Activated T-cell treated with anti-CD3 and anti-CD28 coated beads for 1 hour (primary cell): ENCODE measurements around the gene GATD1.

Experiments used
- DNase-seq: peaks from one replicate; pipeline ENCODE4 v3.0.0-alpha.2; 2020; ENCODE audit warnings: low read depth

GATD1 gene

DNA sequence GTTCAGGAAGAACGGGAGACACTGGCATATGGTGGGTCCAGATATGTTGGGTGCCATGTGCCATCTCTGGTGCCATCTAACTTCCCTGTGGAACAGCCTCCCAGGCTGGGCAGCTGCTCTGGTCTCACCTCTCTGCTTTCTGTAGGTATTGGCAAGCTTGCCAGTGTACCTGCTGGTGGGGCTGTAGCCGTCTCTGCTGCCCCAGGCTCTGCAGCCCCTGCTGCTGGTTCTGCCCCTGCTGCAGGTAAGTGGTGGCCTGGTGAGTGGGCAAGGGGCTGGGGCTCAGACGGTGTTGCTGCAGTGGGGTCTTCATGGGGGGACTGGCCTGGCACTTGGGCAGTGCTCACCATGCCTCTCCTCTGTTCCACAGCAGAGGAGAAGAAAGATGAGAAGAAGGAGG, 35.1 kb upstream of the GATD1 start:
- DNase-seq = no peak

- DNase-seq = no peak
Observed at GRCh38 chr11:811446-812245, 34.4 kb upstream of the GATD1 start.

GRCh38 chr11:810040-810567, 32.8 kb upstream of the GATD1 start:
- no peak for DNase-seq

- peak; percentile 94 for DNase-seq
Observed at GRCh38 chr11:809287-810039, 32.2 kb upstream of the GATD1 start, which contains the start of gene RPLP2. Gene RPLP2, plus strand, starts transcription at chr11:809967. Its CDS starts 268 bp downstream, at chr11:810235.

DNA sequence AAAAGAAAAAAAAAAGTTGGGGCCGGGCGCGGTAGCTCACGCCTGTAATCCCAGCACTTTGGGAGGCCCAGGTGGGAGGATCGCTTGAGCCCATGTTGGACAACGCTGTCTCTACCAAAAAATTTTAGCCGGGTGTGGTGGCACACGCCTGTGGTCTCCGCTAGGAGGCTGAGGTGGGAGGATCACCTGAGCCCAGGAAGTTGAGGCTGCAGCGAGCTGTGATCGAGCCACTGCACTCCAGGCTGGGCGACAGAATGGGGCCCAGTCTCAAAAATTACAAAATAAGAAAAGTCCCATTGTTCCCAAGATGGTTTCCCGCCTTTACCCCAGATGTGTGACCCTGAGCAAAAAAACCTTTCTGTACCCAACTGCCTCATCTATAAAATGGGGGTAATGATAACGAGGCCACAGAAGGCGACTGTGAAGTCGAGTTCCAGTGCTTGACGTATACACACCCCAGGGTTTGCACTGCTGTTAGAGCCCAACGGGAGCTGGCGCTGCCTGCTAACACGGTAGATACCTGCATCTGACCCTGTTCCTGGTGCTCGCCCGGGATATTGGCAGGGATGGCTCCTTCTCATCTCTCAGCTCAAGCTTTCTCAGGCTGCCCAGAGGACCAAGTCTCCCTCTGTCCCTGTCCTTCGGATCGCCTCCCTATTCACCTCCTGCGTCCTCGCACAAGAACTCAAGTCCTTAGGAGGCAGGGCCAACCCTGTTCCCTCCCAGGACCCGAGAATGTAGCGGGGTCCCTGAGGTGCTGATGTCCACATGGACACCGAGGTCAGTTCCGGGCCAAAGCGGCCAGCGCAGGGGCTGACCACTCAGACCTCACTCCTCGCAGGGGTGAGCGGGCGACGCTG, 31.4 kb upstream of the GATD1 start:
- no peak for DNase-seq

DNA sequence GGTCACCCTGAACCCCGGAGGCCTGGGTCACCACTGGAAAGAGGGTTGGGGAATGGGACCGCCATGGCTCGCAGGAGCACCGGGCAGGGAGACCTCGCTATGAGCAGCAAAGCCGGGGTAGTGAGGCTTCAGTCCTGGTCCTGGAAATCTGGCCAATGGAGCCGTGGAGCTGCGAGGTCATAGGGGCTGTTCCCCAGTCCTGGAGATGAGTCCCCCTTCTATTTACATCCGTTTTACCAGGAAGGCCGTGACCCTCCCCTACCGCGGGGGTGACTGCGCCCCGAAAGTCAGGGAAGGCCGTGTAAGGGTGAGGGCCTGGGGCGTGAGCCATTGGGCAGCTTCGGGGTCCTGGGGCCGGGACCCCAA, 27.3 kb upstream of the GATD1 start:
- DNase-seq = no peak

GRCh38 chr11:803770-804598, 26.7 kb upstream of the GATD1 start:
- no peak for DNase-seq

DNA sequence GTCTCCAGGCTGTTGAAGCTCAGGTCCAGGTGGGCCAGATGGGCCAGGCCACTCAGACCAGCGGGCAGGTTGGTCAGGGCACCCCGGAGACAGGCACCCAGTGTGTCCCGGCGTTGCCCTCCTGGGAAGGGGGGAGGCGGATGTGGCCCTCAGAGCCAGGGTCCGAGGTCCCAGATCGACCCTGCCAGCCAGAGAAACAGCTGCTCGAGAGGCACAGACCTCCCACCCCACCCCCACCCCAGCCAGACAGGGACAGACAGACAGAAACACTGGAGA, 26.1 kb upstream of the GATD1 start:
- no peak for DNase-seq

DNA sequence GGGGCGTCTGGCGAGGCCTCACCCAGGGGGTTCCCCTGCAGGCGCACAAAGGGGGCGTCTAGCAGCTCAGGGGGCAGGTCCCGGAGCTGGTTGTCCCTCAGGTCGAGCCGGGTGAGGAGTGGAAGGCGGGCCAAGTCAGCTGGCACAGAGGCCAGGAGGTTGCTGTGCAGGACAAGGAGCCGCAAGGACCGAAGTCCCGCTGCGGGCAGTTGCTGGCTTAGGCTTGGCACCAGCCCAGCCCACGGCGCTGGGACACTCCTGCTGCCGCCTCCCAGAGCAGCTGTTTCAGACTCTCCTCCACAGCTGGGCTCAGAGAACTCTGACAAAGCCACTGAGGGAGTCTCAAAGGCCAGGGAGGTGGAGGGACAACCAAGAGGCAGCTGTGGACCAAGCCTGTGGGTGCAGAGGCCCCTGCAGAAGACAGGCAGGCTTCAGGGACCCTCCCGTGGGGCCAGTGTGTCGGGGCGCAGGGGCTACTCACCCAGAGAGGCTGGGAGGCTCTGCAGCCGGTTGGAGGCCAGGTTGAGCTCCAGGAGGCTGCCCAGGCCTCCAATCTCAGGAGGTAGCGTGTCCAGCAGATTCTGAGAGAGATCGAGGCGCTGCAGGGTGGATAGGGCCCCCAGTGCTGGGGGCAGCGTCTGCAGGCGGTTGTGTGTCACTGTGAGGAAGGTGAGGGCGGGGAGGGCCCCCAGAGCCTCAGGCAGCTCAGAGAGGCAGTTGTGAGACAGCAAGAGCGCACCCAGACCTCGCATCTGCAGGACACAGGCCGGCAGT, 25.6 kb upstream of the GATD1 start:
- DNase-seq = no peak

GRCh38 chr11:802018-802617, 24.8 kb upstream of the GATD1 start:
- DNase-seq = no peak

DNA sequence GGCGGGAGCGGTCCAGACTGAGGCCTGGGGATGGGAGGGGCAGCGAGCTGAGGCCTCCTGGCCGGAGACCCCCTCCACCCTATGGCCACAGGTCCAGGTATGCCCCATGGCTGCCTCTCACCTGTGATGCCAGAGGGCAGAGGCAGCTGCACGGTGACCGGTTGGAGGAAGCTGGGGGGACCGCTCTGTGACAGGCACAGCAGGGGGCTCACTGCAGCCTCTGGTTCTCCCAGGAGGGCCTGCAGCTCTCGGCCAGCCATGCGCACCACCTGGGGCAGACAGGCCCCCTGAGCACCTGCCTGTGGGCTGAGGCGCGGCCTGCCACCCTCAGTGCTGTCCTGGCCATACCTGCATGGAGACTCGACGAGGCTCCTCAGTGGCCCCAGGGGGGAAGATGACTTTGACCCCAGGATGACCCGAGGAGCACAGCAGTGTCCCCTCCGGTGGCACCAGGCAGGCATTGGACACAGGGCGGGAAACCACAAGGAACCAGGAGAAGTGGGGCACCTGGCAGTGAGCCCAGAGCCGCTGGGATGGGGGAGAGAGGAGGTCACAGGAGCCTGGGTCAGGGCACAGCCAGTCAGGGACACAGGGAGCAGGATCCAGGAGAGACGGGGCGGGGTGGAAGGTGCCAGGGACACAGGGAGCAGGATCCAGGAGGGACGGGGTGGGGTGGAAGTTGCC, 24.0 kb upstream of the GATD1 start:
- no peak for DNase-seq

DNA sequence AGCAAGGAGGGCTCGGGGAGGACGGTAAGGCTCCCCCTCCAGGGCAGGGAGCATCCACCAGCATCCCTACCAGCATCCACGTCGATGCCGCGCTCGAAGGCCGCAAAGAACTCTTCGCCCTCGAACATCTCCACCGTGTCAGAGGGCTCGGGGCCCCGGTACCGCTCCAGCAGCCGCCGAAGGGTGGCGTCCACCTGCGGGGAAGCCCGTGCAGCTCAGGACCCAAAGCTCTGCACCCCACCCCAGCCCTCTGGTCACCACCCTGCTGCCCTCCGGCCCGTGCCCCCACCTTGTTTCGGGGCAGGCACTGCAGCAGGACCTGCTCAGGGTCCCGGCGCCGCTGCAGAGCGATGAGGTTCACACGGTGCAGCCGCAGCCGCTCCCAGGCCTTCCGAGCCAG, 23.2 kb upstream of the GATD1 start:
- no peak for DNase-seq

DNA sequence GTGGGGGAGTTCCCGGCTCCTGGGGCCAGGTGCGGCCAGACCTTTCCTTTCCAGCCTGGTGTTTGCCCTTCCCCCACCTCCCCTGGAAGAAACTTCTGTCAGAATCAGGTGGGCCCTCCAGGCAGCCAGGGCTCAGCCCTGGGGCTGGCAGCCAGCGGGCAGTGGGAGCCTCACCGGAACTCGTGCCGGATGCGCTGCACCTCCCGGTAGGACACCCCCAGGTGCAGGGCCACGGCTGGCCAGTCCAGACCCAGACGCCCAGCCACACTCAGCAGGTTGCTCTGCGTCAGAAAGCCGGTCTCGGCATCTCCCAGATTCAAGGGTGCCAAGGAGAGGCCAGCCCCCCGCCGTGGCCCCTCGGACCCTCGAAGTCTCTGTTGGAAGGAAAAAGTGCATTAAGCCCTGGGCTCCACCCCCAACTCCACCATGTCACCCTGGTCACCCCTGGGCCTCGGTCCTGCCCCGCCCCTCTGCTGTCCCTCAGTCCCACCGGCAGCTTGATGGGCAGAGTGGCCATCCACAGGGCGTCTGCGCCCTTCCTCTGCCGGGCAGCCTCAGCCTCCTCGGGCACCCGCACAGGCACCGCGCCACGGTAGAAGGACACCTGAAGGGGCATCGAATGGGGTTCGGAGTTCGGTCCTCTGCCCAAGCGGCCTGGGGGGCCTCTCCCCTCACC, 22.5 kb upstream of the GATD1 start:
- DNase-seq = no peak

- peak; percentile 78 for DNase-seq
Observed at GRCh38 chr11:798093-798713, 20.9 kb upstream of the GATD1 start, which contains the start of gene SLC25A22. Gene SLC25A22, minus strand, starts transcription at chr11:798281. Its CDS starts 3,275 bp downstream, at chr11:795006.

DNA sequence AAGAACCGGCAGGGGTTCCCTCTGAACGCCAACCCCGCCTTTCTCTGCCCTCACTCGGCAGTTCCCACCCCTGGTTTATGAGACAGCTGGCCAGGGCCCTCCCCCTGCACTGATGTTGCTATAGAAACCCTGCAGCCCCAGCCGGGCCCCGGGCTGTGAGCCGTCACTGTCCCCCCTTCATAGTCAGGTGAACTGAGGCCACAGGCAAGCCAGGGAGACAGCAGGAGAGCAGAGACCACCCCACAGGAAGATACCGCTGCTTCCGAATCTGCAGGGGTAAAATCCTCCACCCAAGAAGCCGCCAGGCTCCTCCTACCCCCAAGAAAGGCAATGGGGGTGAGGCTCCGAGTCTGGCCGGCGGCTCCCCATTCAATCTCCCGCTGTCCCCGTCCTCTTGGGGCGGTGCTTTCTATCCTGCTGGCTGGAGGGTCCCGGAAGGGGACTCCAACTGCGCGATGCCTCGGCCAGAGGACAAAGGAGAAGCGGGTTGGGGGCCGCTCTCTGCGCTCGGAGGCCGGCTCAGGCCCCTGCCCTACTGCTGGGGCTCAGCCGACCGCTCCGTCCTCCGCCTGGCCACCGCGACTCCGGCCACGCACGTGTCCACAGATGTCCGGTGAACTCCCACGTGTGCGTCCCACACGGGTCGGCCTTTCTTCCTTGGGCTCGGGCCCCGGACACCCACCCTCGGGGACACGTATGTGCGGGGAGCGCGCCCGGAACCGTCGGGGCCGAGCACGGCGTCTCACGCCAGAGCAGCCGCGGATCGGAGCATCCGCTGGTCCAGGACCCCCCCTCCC, 20.2 kb upstream of the GATD1 start:
- DNase-seq = peak; percentile 51

DNA sequence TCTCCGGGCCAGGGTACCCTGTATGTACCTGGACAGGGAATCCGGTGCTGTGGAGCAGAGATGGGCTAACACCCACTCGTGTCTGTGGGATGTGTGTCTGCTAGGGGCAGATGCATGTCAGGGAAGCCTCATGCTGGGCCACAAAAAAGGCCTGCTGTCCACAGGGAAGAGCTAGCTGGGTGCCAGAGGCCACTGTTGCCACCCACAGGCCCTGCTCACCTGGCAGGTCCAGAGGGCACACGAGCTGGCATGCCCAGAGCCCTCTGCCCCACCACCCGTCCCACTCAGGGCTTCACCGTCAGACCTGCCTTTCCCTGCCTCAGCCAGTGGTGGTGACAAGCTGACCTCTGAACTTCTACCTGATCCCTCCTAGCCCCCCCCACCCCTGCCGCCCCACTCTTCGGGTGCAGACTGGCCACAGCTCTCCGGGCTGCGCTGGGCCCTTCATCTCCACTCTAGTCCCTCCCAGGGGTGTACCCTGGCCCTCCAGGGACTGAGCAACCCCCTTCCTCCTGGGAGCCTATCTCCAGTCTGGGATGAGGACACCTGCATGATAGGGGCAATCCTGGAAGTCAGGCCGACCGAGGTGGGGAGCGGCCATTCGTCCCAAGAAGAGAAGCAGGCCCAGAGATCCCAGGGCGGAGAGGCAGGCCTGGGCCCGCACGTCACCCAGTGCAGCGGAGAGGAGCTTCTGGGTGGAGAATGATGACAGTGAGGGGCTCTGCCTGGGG, 19.4 kb upstream of the GATD1 start:
- DNase-seq = no peak
